Uterus (tissue), 4 donors: ENCODE data around the gene PTPRD. TPM values are rescaled to one million over a fixed set of nuclear protein-coding genes. Genes with fewer than 3 reads are reported as not detected.

ENCODE experiments used
- DNase-seq, 2 donors: peaks; one replicate each; pipeline ENCODE4 v3.0.0-alpha.2; 2019 to 2020
- H3K27ac ChIP-seq, 2 donors: fragments of 200-600 bp; sonication (generic); 1 replicate in 1 of 2; 2 replicates in 1 of 2; pipeline ENCODE4 v1.5.1; 2016 to 2018
- H3K27me3 ChIP-seq, 2 donors: fragments of 200-600 bp; sonication (generic); one replicate each; pipeline ENCODE4 v1.5.1; 2018 to 2019; ENCODE audit warnings: control low read depth in 1 of 2
- H3K36me3 ChIP-seq, 2 donors: fragments of 200-600 bp; sonication (generic); one replicate each; pipeline ENCODE4 v1.5.1; 2019; ENCODE audit warnings: control low read depth in 1 of 2
- H3K4me1 ChIP-seq, 2 donors: fragments of 200-600 bp; sonication (generic); one replicate each; pipeline ENCODE4 v1.5.1; 2018 to 2019; ENCODE audit warnings: control low read depth in 1 of 2
- H3K4me3 ChIP-seq, 2 donors: fragments of 200-600 bp; sonication (generic); 1 replicate in 1 of 2; 2 replicates in 1 of 2; pipeline ENCODE4 v1.5.1; 2018 to 2019; ENCODE audit warnings: mild to moderate bottlenecking in 1 of 2
- H3K9me3 ChIP-seq, 2 donors: fragments of 200-600 bp; sonication (generic); one replicate each; pipeline ENCODE4 v1.5.1; 2019; ENCODE audit warnings: control low read depth in 1 of 2
- POLR2A ChIP-seq, 2 donors: fragments of 450-650 bp; IDR thresholded peaks; one replicate each; pipeline ENCODE4 v1.6.1; 2016; ENCODE audit warnings: antibody characterized with exemption in 2 of 2, mild to moderate bottlenecking in 1 of 2, moderate library complexity in 1 of 2
- intact Hi-C: fragments of 100-400 bp; cut with DNase I; formaldehyde crosslinking; loops from one replicate; pipeline ENCODE4 v1.15.1; 2023; ENCODE audit warnings: low total_unique reads
- total RNA-seq, 4 donors: library from RNA; depleted of rRNA in 3 of 4; stranded (reverse); fragments of >200 nt in 3 of 4; gene quantifications; one replicate each; pipeline versions ENCODE4 v1.1.0 to v1.2.4, GENCODE V29; 2014 to 2023
- TF ChIP-seq, protein P1 (sequence below), 4 experiments: fragments of 200-600 bp in 2 of 4; fragments of 450-650 bp in 2 of 4; sonication (generic) in 2 of 4; IDR thresholded peaks; one replicate each; pipeline ENCODE4 v1.5.1; 2016 to 2019; ENCODE audit warnings: antibody characterized with exemption in 4 of 4, mild to moderate bottlenecking in 2 of 4, moderate library complexity in 1 of 4
- donor health status: DM: yes; HTN: yes; CAD: no.

The PTPRD gene
- total RNA-seq, 4 donors from 2014 or later = 1.2 to 136 (median 26.4) TPM

GRCh38 chr9:9749591-9749990 lies 863.2 kb downstream of the PTPRD start:
- intact Hi-C loops = no loop called here
- Histone ChIP-seq H3K4me3 (no peak overlapping the region), H3K36me3 (no peaks in the 10 kb centered on the region), H3K9me3 (no peaks in the 10 kb centered on the region), H3K4me1 (no peaks in the 10 kb centered on the region), H3K27ac (no peak overlapping the region), H3K27me3 (peaks cover 0 to 4% of the 10 kb centered on the region in 2 donors)
- no peak for TF ChIP-seq POLR2A (IDR thresholded peaks at IDR 0.05)
- TF ChIP-seq, protein P1, sequence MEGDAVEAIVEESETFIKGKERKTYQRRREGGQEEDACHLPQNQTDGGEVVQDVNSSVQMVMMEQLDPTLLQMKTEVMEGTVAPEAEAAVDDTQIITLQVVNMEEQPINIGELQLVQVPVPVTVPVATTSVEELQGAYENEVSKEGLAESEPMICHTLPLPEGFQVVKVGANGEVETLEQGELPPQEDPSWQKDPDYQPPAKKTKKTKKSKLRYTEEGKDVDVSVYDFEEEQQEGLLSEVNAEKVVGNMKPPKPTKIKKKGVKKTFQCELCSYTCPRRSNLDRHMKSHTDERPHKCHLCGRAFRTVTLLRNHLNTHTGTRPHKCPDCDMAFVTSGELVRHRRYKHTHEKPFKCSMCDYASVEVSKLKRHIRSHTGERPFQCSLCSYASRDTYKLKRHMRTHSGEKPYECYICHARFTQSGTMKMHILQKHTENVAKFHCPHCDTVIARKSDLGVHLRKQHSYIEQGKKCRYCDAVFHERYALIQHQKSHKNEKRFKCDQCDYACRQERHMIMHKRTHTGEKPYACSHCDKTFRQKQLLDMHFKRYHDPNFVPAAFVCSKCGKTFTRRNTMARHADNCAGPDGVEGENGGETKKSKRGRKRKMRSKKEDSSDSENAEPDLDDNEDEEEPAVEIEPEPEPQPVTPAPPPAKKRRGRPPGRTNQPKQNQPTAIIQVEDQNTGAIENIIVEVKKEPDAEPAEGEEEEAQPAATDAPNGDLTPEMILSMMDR (IDR thresholded peaks at IDR 0.05) = no peak
- DNase-seq = no peak

DNA sequence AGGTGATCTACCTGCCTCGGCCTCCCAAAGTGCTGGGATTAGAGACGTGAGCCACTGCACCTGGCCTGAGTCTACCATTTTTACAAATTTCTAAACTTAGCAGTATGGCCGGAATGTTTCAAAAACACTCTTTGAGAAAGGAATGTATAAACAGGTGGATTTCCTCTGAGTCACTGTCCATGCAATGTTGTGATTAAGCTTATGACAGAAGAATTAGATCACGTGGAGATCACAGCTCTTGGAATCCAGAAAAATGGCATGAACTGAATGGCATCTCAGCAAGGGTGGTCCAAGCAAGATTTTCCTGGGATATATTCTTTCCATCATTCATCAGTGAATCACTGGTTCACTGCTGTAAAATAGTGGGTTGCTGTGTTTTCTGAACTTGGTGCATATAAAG lies 865.0 kb downstream of the PTPRD start:
- Histone ChIP-seq H3K36me3 (no peaks in the 10 kb centered on the region), H3K9me3 (no peaks in the 10 kb centered on the region), H3K4me1 (no peaks in the 10 kb centered on the region), H3K27ac (no peak overlapping the region), H3K4me3 (no peak overlapping the region), H3K27me3 (peaks cover 0 to 4% of the 10 kb centered on the region in 2 donors)
- intact Hi-C loops = no loop called here
- no peak for TF ChIP-seq POLR2A (IDR thresholded peaks at IDR 0.05)
- TF ChIP-seq, protein P1 (IDR thresholded peaks at IDR 0.05) = no peak
- DNase-seq = no peak

DNA sequence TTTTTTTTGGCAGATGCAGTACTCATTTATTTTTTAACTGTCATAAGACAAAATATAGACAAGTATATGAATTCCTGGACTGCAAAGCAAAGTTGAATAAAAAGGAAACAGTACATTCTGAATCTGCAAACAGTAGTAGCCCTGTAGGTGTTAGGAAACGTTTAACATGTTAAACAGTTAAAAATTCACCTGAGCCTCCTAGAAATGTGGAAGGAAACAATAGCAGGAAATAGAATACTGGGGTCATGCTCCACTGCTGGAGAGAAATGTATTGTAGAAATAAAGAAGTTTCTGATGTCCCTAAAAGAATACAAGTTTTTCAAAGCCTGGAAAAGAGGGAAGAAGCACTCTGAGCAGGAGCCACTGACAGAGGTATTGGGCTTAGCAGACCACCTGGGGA lies 866.0 kb downstream of the PTPRD start:
- Histone ChIP-seq H3K4me3 (no peak overlapping the region), H3K4me1 (no peaks in the 10 kb centered on the region), H3K36me3 (no peaks in the 10 kb centered on the region), H3K27ac (no peak overlapping the region), H3K27me3 (peaks cover 0 to 4% of the 10 kb centered on the region in 2 donors), H3K9me3 (no peaks in the 10 kb centered on the region)
- intact Hi-C loops = no loop called here
- TF ChIP-seq, protein P1 (IDR thresholded peaks at IDR 0.05) = no peak
- TF ChIP-seq POLR2A (IDR thresholded peaks at IDR 0.05) = no peak
- DNase-seq = no peak

DNA sequence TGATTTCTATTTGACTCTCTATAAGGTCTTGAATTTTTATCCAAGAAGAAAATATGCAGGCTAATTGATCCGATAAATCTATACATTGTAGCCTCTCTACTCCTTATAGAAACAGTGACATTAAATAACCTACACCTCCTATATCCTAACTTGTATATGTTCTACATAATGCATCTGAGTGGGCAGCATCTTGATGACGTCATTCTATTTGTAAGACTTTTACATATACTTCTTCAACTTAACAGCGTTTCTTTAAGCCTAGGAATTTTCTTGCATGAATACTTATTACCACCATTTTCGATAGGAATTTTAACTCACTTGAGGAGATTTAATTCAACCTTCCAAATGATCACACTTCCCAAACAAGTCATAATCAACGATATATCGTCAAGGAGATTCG lies 869.0 kb downstream of the PTPRD start:
- intact Hi-C loops = no loop called here
- H3K27ac ChIP-seq = no peak overlapping the region
- TF ChIP-seq POLR2A (IDR thresholded peaks at IDR 0.05) = no peak
- TF ChIP-seq, protein P1 (IDR thresholded peaks at IDR 0.05) = no peak
- no peaks in the 10 kb centered on the region for H3K9me3 ChIP-seq
- H3K27me3 ChIP-seq = no peaks in the 10 kb centered on the region
- H3K36me3 ChIP-seq = no peaks in the 10 kb centered on the region
- H3K4me3 ChIP-seq = no peak overlapping the region
- DNase-seq = no peak
- H3K4me1 ChIP-seq = no peaks in the 10 kb centered on the region

- H3K36me3 ChIP-seq = no peaks in the 10 kb centered on the region
- intact Hi-C loops = no loop called here
- H3K4me3 ChIP-seq = no peak overlapping the region
- H3K9me3 ChIP-seq = no peaks in the 10 kb centered on the region
- no peak overlapping the region for H3K27ac ChIP-seq
- TF ChIP-seq, protein P1 (IDR thresholded peaks at IDR 0.05) = no peak
- no peak for TF ChIP-seq POLR2A (IDR thresholded peaks at IDR 0.05)
- no peaks in the 10 kb centered on the region for H3K4me1 ChIP-seq
- DNase-seq = no peak
- H3K27me3 ChIP-seq = no peaks in the 10 kb centered on the region
Measured at GRCh38 chr9:9730174-9730573, 882.6 kb downstream of the PTPRD start.
